ENCODE results near the gene SLC22A3. TPM values are rescaled to one million over a fixed set of nuclear protein-coding genes. Genes with fewer than 3 reads are reported as not detected.

Gene SLC22A3
- total RNA-seq, 1 experiment from 2014 or later = 0.07 TPM

DNA sequence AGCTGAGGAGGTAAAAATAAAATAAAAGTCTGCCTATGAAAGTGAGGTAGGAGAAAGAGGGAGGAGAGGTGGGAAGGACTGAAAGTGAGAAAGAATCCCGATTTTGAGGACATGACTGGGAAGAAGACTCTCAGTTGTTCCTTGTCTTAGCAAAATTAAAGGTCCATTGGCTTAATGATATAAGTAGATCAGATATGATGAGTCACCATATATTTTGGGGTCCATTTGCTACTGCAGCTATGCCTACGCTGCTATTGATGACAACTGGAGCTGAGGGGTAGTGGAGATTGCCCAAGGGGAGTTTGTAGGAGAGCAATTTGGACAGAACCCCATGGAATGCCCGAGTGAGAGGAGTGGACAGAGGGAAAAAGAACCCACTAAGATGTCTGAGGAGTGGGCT is 15.1 kb upstream of the SLC22A3 start:
- DNase-seq (ENCODE audit: extremely low read depth, low read depth) = no peak

DNA sequence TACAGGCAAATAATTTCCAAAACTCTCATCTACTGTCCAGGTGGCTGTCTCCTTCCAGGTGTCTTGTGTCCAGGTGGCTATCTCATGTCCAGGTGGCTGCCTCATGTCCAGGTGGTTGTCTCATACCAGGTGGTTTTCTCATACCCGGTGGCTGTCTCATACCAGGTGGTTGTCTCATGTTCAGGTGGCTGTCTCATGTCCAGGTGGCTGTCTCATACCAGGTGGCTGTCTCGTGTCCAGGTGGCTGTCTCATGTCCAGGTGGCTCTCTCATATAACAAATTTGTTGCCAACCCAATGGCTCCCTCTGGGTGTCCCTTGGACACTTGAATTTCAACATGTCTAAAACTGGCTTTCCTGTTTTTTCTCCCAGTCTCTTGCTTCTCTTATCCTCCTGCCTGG is 14.3 kb upstream of the SLC22A3 start:
- no peak for DNase-seq (ENCODE audit: extremely low read depth, low read depth)

GRCh38 chr6:160336200-160336599 is 12.0 kb upstream of the SLC22A3 start:
- no peak for DNase-seq (ENCODE audit: extremely low read depth, low read depth)

GRCh38 chr6:160337301-160337700 is 10.9 kb upstream of the SLC22A3 start:
- no peak for DNase-seq (ENCODE audit: extremely low read depth, low read depth)

DNA sequence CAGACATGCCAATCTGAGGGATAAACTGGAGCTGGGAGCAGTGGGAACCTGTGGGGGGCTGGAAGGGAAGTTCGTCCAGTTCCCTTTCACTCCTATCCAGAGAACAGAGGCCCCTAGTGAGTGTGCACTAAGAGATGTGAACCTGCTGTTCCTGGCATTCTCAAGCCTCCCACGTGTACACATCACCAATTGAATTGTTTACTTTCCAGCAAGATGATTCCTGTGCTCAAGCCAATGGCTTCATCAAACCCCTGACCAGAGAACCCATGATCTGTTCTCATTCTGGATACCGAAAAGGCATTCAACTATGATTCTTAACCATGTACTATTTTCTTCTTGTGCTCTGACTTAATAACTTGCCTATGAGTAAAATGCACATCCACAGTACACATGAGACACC is 10.2 kb upstream of the SLC22A3 start:
- no peak for DNase-seq (ENCODE audit: extremely low read depth, low read depth)

- DNase-seq (ENCODE audit: extremely low read depth, low read depth) = no peak
Observed at GRCh38 chr6:160343144-160343543, 5.0 kb upstream of the SLC22A3 start.

- DNase-seq (ENCODE audit: extremely low read depth, low read depth) = no peak
Observed at GRCh38 chr6:160344271-160344670, 3.9 kb upstream of the SLC22A3 start.

DNA sequence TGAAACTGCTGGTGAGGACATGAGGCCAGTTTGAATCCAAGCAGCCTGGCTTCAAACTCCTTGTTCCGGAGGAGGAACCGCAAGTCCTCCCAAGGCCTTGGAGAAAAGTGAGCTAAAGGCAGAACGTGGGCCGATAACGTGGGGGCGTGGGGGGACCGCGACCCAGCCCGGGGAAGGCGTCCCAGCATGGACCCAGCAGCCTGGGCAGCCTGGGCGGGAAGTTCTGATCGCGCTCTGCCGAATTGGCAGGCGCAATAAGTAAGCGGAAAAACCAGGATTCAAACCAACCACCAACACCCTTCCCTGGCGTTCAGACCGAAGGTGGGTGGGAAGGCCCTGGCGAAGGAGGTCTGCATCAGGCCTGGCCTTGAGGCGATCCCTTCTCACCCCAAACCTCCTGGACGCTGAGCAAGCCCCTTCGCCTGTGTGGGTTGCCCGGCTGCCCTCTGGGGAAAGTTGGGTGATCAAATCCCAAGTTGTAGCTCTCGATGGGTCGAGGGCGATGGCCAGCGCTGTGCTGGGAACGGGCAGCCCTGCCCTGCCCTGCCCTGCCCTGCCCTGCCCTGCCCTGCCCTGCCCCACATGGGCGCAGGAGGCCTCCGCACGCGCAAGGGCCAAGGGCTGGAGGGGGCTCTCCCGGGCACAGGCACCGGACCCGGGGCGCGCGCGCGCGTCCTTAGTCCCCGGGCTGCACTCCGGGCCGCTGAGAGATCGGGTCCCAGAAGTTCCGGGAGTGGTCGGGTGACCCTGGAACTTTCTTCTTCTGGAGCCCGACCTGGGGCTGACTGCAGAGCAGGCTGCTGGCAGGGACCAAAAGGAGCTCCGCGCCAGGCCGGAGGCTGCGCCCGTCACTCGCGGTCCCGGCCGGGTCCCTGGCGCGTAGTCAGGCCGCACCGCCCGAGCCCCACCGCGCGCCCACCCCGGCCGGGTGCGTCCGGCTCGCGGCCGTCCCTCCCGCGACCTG is 637 bp upstream of the SLC22A3 start:
- DNase-seq (ENCODE audit: extremely low read depth, low read depth) = no peak

GRCh38 chr6:160349020-160349441 is 853 bp downstream of the SLC22A3 start:
- no peak for DNase-seq (ENCODE audit: extremely low read depth, low read depth)

DNA sequence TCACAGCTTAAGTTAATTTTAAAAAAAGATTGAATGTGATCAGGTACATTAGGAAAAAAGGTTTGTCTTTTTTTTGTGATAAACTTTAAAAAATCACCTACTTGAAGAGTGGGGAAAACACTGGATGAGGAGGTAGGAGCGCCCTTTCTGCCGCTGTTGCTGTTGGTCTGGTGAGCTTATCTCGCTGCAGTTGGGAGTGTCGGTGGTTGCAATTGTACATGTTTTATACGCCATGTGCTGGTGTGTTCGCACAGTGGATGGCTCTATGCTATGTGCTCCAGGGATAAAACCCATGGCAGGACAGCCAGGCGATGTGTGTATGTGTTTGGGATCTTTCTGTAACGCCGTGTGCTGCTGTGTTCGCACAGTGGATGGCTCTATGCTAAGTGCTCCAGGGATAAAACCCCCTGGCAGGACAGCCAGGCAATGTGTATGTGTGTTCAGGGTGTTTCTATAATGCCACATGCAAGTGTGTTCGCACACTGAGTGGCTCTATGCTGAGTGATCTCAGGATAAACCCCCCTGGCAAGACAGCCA is 1.7 kb downstream of the SLC22A3 start:
- no peak for DNase-seq (ENCODE audit: extremely low read depth, low read depth)

GRCh38 chr6:160353950-160354496 is 5.8 kb downstream of the SLC22A3 start:
- no peak for DNase-seq (ENCODE audit: extremely low read depth, low read depth)

GRCh38 chr6:160355001-160355400 is 6.8 kb downstream of the SLC22A3 start:
- DNase-seq (ENCODE audit: extremely low read depth, low read depth) = no peak

- no peak for DNase-seq (ENCODE audit: extremely low read depth, low read depth)
Observed at GRCh38 chr6:160356074-160356744, 8.0 kb downstream of the SLC22A3 start.

DNA sequence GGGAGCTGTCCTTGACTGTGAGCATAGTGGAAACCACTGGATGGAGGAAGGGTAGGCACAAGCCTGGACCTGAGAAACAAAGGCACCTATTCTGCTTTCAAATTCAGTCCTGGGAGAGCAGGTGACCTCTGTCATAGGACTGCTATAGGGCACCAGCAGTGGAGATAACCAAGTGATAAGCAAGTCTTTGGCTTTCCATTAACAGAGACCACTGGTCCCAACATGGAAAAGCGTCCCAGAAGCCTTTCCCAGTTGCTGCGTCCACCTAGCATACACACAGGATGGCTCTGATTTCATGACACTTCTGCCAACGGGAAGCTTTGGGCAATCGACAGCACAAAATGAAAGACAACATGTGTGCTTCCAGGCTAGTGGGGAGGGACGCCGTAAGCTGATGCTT is 8.9 kb downstream of the SLC22A3 start:
- no peak for DNase-seq (ENCODE audit: extremely low read depth, low read depth)

DNA sequence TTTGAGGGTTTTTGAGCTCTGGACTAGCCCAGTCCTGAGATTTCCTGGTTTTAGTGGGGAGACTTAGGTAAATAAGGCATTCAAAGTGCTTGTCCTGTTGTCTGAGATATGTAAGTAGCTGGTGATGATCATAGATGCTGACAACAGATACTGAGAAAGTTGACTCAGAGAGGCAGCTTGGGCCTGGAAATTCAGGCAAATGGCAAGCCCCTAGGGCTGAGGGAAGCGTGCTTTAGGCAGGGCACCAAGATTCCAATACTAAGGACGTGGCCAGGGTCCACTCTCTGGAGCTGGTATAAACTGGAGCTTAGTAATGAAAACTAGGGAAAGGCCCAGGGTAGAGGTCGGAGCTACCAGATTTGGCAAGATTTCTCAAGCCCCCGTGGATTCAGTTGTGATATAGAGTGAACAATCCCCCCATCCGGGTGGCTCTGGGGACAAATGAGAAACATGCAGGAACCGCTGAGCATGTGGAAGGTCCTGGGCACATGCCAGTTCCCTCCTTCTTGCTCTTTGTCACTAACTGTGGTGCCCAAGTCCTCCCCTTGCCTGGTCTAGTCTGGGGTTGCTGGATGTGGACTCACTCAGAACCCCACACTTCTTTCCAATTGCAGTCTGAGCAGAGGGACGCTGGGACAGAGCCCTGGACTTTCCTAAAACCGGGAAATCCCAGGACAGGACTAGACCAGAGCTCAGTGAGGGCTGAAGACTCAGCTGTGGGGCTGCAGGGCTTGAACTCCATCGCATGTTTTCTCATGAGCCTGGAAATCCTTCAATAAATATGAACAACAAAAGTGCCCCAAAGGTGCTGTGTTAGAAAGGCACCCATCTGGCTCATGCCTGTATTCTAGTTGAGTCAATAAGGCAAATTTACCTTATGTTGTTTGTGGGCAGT is 10.3 kb downstream of the SLC22A3 start:
- no peak for DNase-seq (ENCODE audit: extremely low read depth, low read depth)

GRCh38 chr6:160360955-160361354 is 12.8 kb downstream of the SLC22A3 start:
- no peak for DNase-seq (ENCODE audit: extremely low read depth, low read depth)

DNA sequence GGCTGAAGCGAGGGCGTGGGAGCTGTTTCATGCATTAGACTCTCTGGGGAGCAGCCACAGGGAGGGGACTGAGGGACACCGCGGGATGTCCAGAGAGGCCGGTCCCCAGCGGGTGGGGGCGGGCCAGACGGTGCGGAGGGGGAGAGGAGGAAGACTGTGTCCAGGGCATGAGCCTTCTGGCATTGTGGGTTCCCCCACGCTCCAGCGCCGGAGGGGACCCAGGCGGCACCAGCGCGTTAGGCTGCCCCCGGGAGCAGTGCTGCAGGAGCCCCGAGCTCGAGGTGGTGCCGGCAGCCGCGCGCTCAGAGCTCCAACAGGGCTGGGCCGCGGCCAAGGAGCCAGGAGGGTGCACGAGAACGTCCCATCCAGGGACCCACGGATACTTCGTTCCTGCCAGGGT is 14.4 kb downstream of the SLC22A3 start:
- DNase-seq (ENCODE audit: extremely low read depth, low read depth) = no peak

DNA sequence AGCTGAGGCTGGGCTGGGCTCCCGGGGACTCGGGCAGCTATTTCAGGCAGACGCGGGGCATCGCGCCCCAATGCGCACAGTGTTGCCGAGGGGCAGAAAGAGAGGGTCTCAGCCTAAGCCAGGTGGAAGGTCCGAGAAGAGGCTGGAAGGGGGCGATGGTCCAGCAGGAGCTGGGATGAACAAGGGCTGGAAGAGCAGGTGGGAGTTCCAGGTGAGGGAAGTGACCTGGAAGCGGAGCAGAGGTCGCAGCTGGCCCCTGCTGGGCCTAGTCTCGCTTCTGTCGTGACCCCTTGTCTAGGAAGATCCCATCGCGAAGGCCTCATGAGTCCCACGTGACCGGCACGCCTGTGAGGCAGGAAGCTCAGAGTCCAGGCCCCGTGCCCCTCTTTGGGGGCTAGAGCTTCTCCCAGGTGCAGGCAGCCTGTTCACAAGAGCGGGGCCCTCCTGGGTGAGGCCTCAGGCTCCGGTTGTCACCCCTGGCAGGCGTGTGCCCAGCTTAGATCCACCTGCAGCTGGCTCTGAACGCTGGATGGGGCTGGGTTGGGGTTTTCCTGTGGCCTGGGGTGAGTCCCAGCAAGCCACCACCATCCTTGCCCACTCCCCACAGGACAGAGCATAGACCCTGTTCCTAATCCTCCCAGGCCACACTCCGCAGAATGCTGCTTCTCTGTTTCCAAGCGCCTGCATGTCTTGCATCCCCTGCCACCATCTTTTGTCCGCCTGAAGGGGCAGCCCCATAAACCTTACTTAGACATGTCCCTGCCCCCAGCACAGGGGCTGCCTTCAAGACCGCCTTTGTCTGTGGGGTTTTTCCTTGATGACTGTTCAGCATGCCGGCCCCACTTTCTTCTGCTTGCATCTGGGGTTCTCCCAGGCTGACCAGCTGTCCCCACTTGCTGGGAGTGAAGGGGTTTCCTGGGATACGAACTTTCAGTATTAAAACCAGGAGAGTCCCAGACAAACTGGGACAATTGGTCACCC is 15.1 kb downstream of the SLC22A3 start:
- DNase-seq (ENCODE audit: extremely low read depth, low read depth) = no peak

DNA sequence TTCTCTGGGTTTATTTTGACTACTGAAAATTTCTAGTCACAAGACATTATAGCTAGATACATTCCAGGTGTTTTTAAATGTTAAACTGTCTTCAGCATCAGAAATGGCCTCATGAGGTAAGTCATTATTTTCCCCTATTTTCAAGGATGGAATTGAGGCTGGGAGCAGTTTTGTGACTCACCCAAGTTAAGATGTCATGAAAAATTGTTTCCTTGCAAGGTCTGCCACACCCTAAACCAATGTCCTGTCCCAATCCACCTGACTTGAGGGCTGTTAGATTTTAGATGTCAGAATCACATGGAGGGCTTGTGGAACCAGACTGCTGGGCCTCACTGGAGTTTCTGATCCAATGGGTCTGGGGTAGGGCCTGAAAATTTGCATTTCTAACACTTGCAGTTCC is 16.9 kb downstream of the SLC22A3 start:
- DNase-seq (ENCODE audit: extremely low read depth, low read depth) = no peak
